ENCODE measurements around the gene ITM2C. TPM values are rescaled to one million over a fixed set of nuclear protein-coding genes. Genes with fewer than 3 reads are reported as not detected.

ITM2C gene
- total and polyA plus RNA-seq, 2 of the 8 experiments (the other 6 are each of a cell fraction or from before 2014, with no cell fraction given): 362 to 742 TPM

DNA sequence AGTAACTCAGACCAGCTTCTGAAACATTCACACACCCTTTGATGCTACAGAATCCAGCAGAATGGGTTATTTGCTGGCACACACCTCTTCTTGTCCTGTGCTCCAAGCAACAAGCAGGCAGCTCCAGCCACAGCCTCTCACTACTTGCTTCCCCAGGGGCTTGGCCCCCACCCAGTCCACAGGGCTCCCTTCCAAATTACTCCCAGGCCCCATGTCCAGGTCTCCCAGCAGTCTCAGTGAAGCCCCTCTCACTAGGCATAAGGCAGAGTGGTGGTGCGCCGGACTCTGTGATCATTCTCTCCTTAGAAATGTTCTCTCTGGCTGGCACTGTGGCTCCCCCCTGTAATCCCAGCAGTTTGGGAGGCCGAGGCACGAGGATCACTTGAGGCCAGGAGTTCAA is 25.9 kb downstream of the ITM2C start (continued):
- TF ChIP-seq CBX8 (IDR thresholded peaks at IDR 0.05; ENCODE audit: borderline replicate concordance, low read depth, low read length) (no peak), NRF1 (IDR thresholded peaks at IDR 0.05; ENCODE audit: low read depth, low read length) (no peak), NANOG (IDR thresholded peaks at IDR 0.05; ENCODE audit: insufficient read depth, low read depth, low read length, poor library complexity, severe bottlenecking) (no peak), SAP30 (IDR thresholded peaks at IDR 0.05; ENCODE audit: insufficient read depth, insufficient replicate concordance, low read length) (no peak), KDM5A (IDR thresholded peaks at IDR 0.05; ENCODE audit: low read length) (no peak), TBP (IDR thresholded peaks at IDR 0.05; ENCODE audit: low read depth, low read length) (no peak), EP300 (IDR thresholded peaks at IDR 0.05; ENCODE audit: borderline replicate concordance in 1 of 2, low read depth in 2 of 2, low read length in 2 of 2) (no peak), GABPA (IDR thresholded peaks at IDR 0.05; ENCODE audit: borderline replicate concordance, insufficient read depth, low read length) (no peak)
- TF ChIP-seq, protein P1, sequence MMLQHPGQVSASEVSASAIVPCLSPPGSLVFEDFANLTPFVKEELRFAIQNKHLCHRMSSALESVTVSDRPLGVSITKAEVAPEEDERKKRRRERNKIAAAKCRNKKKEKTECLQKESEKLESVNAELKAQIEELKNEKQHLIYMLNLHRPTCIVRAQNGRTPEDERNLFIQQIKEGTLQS (IDR thresholded peaks at IDR 0.05; ENCODE audit: insufficient read depth, low read depth, low read length): no peak
